ENCODE data around the gene DUS4L.

DUS4L gene

GRCh38 chr7:107563081-107563774 is 543 bp upstream of the DUS4L start:
- no peak for TF ChIP-seq GATA2 (IDR thresholded peaks at IDR 0.05; ENCODE audit: low read depth, low read length)
- no peak for TF ChIP-seq GATA3 (IDR thresholded peaks at IDR 0.05; ENCODE audit: low read depth, low read length)

- TF ChIP-seq GATA2 (IDR thresholded peaks at IDR 0.05; ENCODE audit: low read depth, low read length), result no peak
- no peak for TF ChIP-seq GATA3 (IDR thresholded peaks at IDR 0.05; ENCODE audit: low read depth, low read length)
These were observed 955 bp downstream of the DUS4L start for GRCh38 chr7:107564553-107565298.

GRCh38 chr7:107570298-107570697 is 6.5 kb downstream of the DUS4L start:
- no peak for TF ChIP-seq GATA2 (IDR thresholded peaks at IDR 0.05; ENCODE audit: low read depth, low read length)
- no peak for TF ChIP-seq GATA3 (IDR thresholded peaks at IDR 0.05; ENCODE audit: low read depth, low read length)

- no peak for TF ChIP-seq GATA2 (IDR thresholded peaks at IDR 0.05; ENCODE audit: low read depth, low read length)
- TF ChIP-seq GATA3 (IDR thresholded peaks at IDR 0.05; ENCODE audit: low read depth, low read length), result no peak
These were observed 9.8 kb downstream of the DUS4L start for GRCh38 chr7:107573537-107573936.

GRCh38 chr7:107579554-107579884 is 15.7 kb downstream of the DUS4L start:
- TF ChIP-seq GATA3 (IDR thresholded peaks at IDR 0.05; ENCODE audit: low read depth, low read length), result no peak
- no peak for TF ChIP-seq GATA2 (IDR thresholded peaks at IDR 0.05; ENCODE audit: low read depth, low read length)

GRCh38 chr7:107579885-107580715 is 16.3 kb downstream of the DUS4L start, which contains the start of gene BCAP29:
TSS of gene BCAP29 (plus strand) at chr7:107580246. CDS start at chr7:107580773, 527 bp downstream.
- no peak for TF ChIP-seq GATA2 (IDR thresholded peaks at IDR 0.05; ENCODE audit: low read depth, low read length)
- no peak for TF ChIP-seq GATA3 (IDR thresholded peaks at IDR 0.05; ENCODE audit: low read depth, low read length)

- no peak for TF ChIP-seq GATA2 (IDR thresholded peaks at IDR 0.05; ENCODE audit: low read depth, low read length)
- TF ChIP-seq GATA3 (IDR thresholded peaks at IDR 0.05; ENCODE audit: low read depth, low read length), result no peak
These were observed 17.1 kb downstream of the DUS4L start for GRCh38 chr7:107580716-107581383.

GRCh38 chr7:107581387-107582013 is 17.7 kb downstream of the DUS4L start:
- TF ChIP-seq GATA2 (IDR thresholded peaks at IDR 0.05; ENCODE audit: low read depth, low read length) (peak; percentile 20; the same call in 1 of the 2 replicates), GATA3 (IDR thresholded peaks at IDR 0.05; ENCODE audit: low read depth, low read length) (no peak)

- TF ChIP-seq GATA2 (IDR thresholded peaks at IDR 0.05; ENCODE audit: low read depth, low read length) (no peak), GATA3 (IDR thresholded peaks at IDR 0.05; ENCODE audit: low read depth, low read length) (no peak)
These were observed 19.1 kb downstream of the DUS4L start for GRCh38 chr7:107582875-107583274.

GRCh38 chr7:107584716-107585115 is 20.9 kb downstream of the DUS4L start:
- TF ChIP-seq GATA2 (IDR thresholded peaks at IDR 0.05; ENCODE audit: low read depth, low read length) (no peak), GATA3 (IDR thresholded peaks at IDR 0.05; ENCODE audit: low read depth, low read length) (no peak)

GRCh38 chr7:107588529-107589130 is 24.9 kb downstream of the DUS4L start:
- TF ChIP-seq GATA3 (IDR thresholded peaks at IDR 0.05; ENCODE audit: low read depth, low read length) (no peak), GATA2 (IDR thresholded peaks at IDR 0.05; ENCODE audit: low read depth, low read length) (no peak)

- TF ChIP-seq GATA3 (IDR thresholded peaks at IDR 0.05; ENCODE audit: low read depth, low read length) (no peak), GATA2 (IDR thresholded peaks at IDR 0.05; ENCODE audit: low read depth, low read length) (no peak)
These were observed 27.6 kb downstream of the DUS4L start for GRCh38 chr7:107591421-107591820.
